Mesothelial cell of epicardium (in vitro differentiated cells): ENCODE results near the gene ZNF581. TPM values are rescaled to one million over a fixed set of nuclear protein-coding genes. Genes with fewer than 3 reads are reported as not detected.

Source experiments
- DNase-seq, 2 experiments: peaks; one replicate each; pipeline ENCODE4 v3.0.0; 2021; ENCODE audit warnings: low spot score in 2 of 2; ENCODE audit not compliant: unreplicated experiment in 2 of 2
- H3K27ac Mint-ChIP-seq: 2 replicates; pipeline ENCODE4 v1.8.0; 2021; ENCODE audit warnings: mixed read lengths
- H3K27me3 Mint-ChIP-seq: 2 replicates; pipeline ENCODE4 v1.8.0; 2021; ENCODE audit warnings: low read depth, mixed read lengths
- H3K36me3 Mint-ChIP-seq: 2 replicates; pipeline ENCODE4 v1.8.0; 2021; ENCODE audit warnings: mixed read lengths
- H3K4me1 Mint-ChIP-seq: 2 replicates; pipeline ENCODE4 v1.8.0; 2021; ENCODE audit warnings: mixed read lengths
- H3K4me3 Mint-ChIP-seq: 2 replicates; pipeline ENCODE4 v1.8.0; 2021; ENCODE audit warnings: mild to moderate bottlenecking, moderate library complexity, mixed read lengths
- H3K9me3 Mint-ChIP-seq: 2 replicates; pipeline ENCODE4 v1.8.0; 2021; ENCODE audit warnings: mixed read lengths
- total RNA-seq: library from RNA; stranded (reverse); gene quantifications from 3 replicates; pipeline ENCODE4 v1.2.1, GENCODE V29; 2021
- TF ChIP-seq, protein P1 (sequence below): fragments of 200-600 bp; sonication (generic); IDR thresholded peaks from one replicate; pipeline ENCODE4 v1.5.0; 2021; ENCODE audit warnings: antibody characterized with exemption; ENCODE audit not compliant: unreplicated experiment

ZNF581 gene, protein sequence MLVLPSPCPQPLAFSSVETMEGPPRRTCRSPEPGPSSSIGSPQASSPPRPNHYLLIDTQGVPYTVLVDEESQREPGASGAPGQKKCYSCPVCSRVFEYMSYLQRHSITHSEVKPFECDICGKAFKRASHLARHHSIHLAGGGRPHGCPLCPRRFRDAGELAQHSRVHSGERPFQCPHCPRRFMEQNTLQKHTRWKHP
- total RNA-seq: 42.6 to 47.0 TPM (median 46.9 TPM) in 3 replicates

DNA sequence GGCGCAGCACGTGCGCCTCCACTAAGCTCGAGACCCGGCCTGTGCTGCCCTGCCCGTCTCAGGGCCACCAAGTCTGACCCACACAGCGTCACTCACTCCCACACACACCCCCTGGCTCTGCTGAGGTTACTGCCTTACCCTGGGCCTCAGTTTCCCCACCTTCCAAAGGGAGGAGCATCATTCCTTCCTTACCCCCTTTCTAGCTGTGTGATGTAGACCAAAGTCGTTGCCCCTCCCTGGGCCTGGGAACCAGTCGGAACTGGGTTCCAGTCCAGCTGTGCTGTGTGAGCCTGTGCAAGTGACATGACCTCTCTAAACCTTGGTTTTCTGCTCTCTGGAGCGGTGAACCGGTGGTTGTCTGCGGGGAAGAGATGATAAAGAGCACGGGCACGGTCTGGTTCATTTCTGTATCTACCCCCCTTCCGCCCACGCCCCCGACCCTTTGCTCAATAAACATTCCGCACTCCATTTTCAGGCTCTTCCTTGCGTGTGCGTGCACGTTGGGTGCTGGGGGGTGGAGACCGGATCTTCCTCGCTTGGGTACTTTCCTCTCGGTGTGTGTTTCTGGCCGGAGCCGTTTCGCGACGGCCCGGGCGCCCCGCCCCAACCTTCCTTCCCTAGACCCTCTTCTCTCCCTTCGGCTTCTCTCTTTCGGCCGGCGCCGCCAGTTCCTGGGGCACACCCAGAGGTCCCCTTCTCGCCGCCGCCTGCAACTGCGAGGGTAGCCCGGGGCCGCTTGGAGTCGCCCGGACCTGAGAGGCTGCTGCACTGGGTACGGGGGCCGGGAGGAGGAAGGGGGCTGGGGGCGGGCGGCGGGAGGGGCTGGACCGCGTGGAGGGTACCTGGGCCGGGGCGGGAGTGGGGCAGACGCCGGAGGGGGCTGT lies at the start of gene ZNF581:
ZNF581 (plus strand) TSS at position 647 of the 884 bp plus-strand sequence. CDS start 923 bp downstream, outside the sequence.
- Mint-ChIP-seq H3K4me1 (peaks cover 39% of the 10 kb centered on the region), H3K4me3 (peak within 1 kb of the TSS; percentile 93), H3K36me3 (peaks cover 3% of the 10 kb centered on the region), H3K27ac (peak within 1 kb of the TSS; percentile 98), H3K27me3 (no peaks in the 10 kb centered on the region), H3K9me3 (no peaks in the 10 kb centered on the region)
- TF ChIP-seq, protein P1, sequence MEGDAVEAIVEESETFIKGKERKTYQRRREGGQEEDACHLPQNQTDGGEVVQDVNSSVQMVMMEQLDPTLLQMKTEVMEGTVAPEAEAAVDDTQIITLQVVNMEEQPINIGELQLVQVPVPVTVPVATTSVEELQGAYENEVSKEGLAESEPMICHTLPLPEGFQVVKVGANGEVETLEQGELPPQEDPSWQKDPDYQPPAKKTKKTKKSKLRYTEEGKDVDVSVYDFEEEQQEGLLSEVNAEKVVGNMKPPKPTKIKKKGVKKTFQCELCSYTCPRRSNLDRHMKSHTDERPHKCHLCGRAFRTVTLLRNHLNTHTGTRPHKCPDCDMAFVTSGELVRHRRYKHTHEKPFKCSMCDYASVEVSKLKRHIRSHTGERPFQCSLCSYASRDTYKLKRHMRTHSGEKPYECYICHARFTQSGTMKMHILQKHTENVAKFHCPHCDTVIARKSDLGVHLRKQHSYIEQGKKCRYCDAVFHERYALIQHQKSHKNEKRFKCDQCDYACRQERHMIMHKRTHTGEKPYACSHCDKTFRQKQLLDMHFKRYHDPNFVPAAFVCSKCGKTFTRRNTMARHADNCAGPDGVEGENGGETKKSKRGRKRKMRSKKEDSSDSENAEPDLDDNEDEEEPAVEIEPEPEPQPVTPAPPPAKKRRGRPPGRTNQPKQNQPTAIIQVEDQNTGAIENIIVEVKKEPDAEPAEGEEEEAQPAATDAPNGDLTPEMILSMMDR: no peak
- DNase-seq: peak in 1 of 2 experiments; percentile 80

DNA sequence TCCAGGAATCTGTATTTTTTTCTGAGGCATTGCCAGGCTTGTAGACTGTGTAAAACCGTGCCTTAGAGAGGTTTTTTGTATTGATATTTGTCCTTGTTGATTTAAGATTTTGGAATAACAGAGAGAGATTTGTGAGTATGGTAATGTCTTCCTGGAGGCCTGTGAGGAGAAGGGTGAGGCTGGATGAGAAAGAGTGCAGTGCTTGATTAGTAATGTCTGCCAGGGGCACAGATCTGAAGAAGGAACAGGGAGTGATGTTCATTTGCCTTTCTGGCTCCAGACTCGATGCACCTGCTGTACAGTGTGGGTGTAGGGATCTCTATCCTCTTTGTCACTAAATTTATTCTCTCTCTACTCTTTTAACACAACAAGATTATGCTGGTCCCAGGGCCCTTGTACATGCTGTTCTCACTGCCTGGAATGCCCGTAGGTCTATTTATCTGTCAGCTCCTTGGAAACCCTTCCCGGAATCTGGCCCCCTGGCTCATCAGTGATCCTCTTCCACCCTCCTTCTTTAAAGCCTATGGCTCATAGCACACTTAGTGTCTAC lies 48.4 kb upstream of the ZNF581 start:
- H3K4me1 Mint-ChIP-seq: peaks cover 5% of the 10 kb centered on the region
- no peak overlapping the region for H3K27ac Mint-ChIP-seq
- H3K4me3 Mint-ChIP-seq: no peak overlapping the region
- TF ChIP-seq, protein P1: no peak
- H3K9me3 Mint-ChIP-seq: peaks cover 11% of the 10 kb centered on the region
- H3K27me3 Mint-ChIP-seq: no peaks in the 10 kb centered on the region
- H3K36me3 Mint-ChIP-seq: peaks cover 50% of the 10 kb centered on the region
- DNase-seq: no peak

DNA sequence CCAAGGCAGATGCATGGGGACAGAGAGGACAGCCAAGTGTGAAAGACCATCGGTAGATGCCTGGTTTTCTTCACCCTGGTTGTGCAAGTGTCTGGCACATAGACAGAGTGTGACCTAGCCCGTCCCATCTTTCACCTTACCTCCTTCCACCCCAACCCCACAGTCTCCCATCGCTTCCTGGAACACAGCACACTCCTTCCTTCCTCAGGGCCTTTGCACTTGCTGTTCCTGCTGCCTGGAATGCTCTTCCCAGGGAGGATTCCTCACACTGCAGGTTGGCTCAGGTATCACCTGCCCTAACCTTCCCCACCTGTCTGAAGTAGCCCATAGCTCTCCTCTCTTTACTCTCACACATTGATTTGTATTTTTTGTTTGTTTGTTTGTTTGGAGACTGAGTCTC lies 47.1 kb upstream of the ZNF581 start:
- no peak for DNase-seq
- H3K27ac Mint-ChIP-seq: no peak overlapping the region
- TF ChIP-seq, protein P1: no peak
- peaks cover 46% of the 10 kb centered on the region for H3K36me3 Mint-ChIP-seq
- peaks cover 11% of the 10 kb centered on the region for H3K9me3 Mint-ChIP-seq
- H3K4me1 Mint-ChIP-seq: peaks cover 11% of the 10 kb centered on the region
- no peaks in the 10 kb centered on the region for H3K27me3 Mint-ChIP-seq
- no peak overlapping the region for H3K4me3 Mint-ChIP-seq

DNA sequence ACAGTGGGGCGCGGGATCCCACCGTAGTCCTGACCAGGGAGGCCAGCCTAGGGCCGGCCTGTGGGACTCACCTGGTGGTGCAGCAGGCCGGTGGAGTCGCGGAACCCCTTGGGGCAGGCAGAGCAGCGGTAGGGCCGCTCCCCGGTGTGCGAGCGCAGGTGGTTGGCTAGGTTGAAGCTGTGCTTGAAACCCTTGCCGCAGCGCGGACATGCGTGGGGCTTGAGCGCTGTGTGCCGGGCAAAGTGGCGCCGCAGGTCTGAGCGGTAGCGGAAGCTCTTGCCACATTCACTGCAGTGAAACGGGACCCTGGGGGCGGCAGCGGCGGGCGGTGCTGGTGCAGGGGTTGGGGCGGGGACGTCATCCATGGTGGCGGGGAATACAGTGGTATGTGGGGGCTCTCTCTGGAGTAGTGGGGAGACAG lies 45.9 kb upstream of the ZNF581 start:
- DNase-seq: no peak
- Mint-ChIP-seq H3K4me1 (peaks cover 16% of the 10 kb centered on the region), H3K27ac (no peak overlapping the region), H3K36me3 (peaks cover 41% of the 10 kb centered on the region), H3K9me3 (peaks cover 11% of the 10 kb centered on the region), H3K4me3 (no peak overlapping the region), H3K27me3 (no peaks in the 10 kb centered on the region)
- TF ChIP-seq, protein P1: no peak

DNA sequence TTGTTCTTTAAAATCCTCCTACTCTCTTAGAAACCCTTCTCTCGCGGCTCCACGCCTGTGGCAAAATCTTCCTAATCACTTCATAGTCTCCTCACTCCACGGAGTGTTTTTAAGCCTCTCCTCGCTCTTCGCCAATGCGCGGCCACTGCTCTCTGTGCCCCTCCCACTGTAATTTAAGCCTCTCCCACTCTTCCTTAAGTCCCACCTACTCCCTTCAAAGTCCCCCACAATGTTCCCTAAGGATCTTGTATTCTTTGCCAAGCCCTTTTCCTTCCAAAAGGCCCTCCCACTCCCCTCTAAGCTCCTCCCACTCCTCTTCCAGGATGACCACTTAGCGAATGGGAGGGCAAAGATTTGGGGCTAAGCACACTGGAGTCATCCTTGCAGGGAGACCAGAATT lies 45.4 kb upstream of the ZNF581 start:
- TF ChIP-seq, protein P1: no peak
- Mint-ChIP-seq H3K27me3 (no peaks in the 10 kb centered on the region), H3K4me3 (no peak overlapping the region), H3K36me3 (peaks cover 41% of the 10 kb centered on the region), H3K4me1 (peaks cover 16% of the 10 kb centered on the region), H3K9me3 (peaks cover 11% of the 10 kb centered on the region), H3K27ac (no peak overlapping the region)
- no peak for DNase-seq
